ENCODE data around the gene LMAN1L. TPM values are rescaled to one million over a fixed set of nuclear protein-coding genes. Genes with fewer than 3 reads are reported as not detected.

Gene LMAN1L
- total RNA-seq, 1 experiment from 2014 or later = 0.23 TPM

- peaks cover 15% of the 10 kb centered on the region for H3K36me3 Mint-ChIP-seq (ENCODE audit: insufficient read depth, unreplicated experiment)
- no TSS peak for BruUV-seq (replicated peaks)
- no peak for TF ChIP-seq CTCF (IDR thresholded peaks at IDR 0.05; ENCODE audit: unreplicated experiment)
- ChIA-PET CTCF (interaction anchor here (0.7 to 1.7 kb wide), 8 partner anchors 8 to 166 kb away, joined by 3 to 6 read pairs (median 4); no protein-coding TSS in a partner anchor), POLR2A (interaction anchor here (0.8 to 1.8 kb wide), 6 partner anchors 8 to 27 kb away, joined by 3 to 5 read pairs (median 4); partner anchors contain the start of gene CSK)
- peaks cover 31% of the 10 kb centered on the region for H3K4me1 Mint-ChIP-seq (ENCODE audit: insufficient read depth, unreplicated experiment)
- peak; percentile 88 for DNase-seq (ENCODE audit: unreplicated experiment)
- H3K4me3 Mint-ChIP-seq (ENCODE audit: unreplicated experiment) = peak overlapping the region; percentile 28
- no peaks in the 10 kb centered on the region for H3K9me3 Mint-ChIP-seq (ENCODE audit: unreplicated experiment)
- intact Hi-C loops (cut with micrococcal nuclease) = no loop called here
- peak overlapping the region; percentile 5 for H3K27ac Mint-ChIP-seq (ENCODE audit: low read depth, unreplicated experiment)
- H3K27me3 Mint-ChIP-seq (ENCODE audit: insufficient read depth, unreplicated experiment) = no peaks in the 10 kb centered on the region
Observed at GRCh38 chr15:74808078-74808839, 4.4 kb upstream of the LMAN1L start.

GRCh38 chr15:74808840-74809229 lies 3.8 kb upstream of the LMAN1L start:
- CTCF ChIA-PET = interaction anchor here (0.7 to 1.7 kb wide), 6 partner anchors 9 to 38 kb away, joined by 3 to 6 read pairs (median 4); no protein-coding TSS in a partner anchor
- peaks cover 13% of the 10 kb centered on the region for H3K36me3 Mint-ChIP-seq (ENCODE audit: insufficient read depth, unreplicated experiment)
- H3K27ac Mint-ChIP-seq (ENCODE audit: low read depth, unreplicated experiment) = peak overlapping the region; percentile 55
- POLR2A ChIA-PET = interaction anchor here (1.4 to 1.8 kb wide), 3 partner anchors 10 to 27 kb away, joined by 3 to 5 read pairs (median 5); partner anchors contain the start of gene CSK
- peak overlapping the region; percentile 28 for H3K4me3 Mint-ChIP-seq (ENCODE audit: unreplicated experiment)
- TF ChIP-seq CTCF (IDR thresholded peaks at IDR 0.05; ENCODE audit: unreplicated experiment) = no peak
- peaks cover 36% of the 10 kb centered on the region for H3K4me1 Mint-ChIP-seq (ENCODE audit: insufficient read depth, unreplicated experiment)
- no peak for DNase-seq (ENCODE audit: unreplicated experiment)
- H3K9me3 Mint-ChIP-seq (ENCODE audit: unreplicated experiment) = no peaks in the 10 kb centered on the region
- intact Hi-C loops (cut with micrococcal nuclease) = no loop called here
- no TSS peak for BruUV-seq (replicated peaks)
- H3K27me3 Mint-ChIP-seq (ENCODE audit: insufficient read depth, unreplicated experiment) = no peaks in the 10 kb centered on the region

- ChIA-PET POLR2A (interaction anchor here (1.4 kb wide), 1 partner anchor 10 kb away, joined by 3 read pairs; no protein-coding TSS in a partner anchor), CTCF (interaction anchor here (0.7 to 1.3 kb wide), 4 partner anchors 8 to 26 kb away, joined by 3 to 6 read pairs (median 4); no protein-coding TSS in a partner anchor)
- TF ChIP-seq CTCF (IDR thresholded peaks at IDR 0.05; ENCODE audit: unreplicated experiment) = no peak
- Mint-ChIP-seq H3K27me3 (ENCODE audit: insufficient read depth, unreplicated experiment) (no peaks in the 10 kb centered on the region), H3K36me3 (ENCODE audit: insufficient read depth, unreplicated experiment) (peaks cover 9% of the 10 kb centered on the region), H3K4me3 (ENCODE audit: unreplicated experiment) (no peak overlapping the region), H3K4me1 (ENCODE audit: insufficient read depth, unreplicated experiment) (peaks cover 36% of the 10 kb centered on the region), H3K9me3 (ENCODE audit: unreplicated experiment) (no peaks in the 10 kb centered on the region), H3K27ac (ENCODE audit: low read depth, unreplicated experiment) (peak overlapping the region; percentile 55)
- intact Hi-C loops (cut with micrococcal nuclease) = no loop called here
- no peak for DNase-seq (ENCODE audit: unreplicated experiment)
- BruUV-seq (replicated peaks) = no TSS peak
Observed at GRCh38 chr15:74809242-74809641, 3.4 kb upstream of the LMAN1L start.

- ChIA-PET POLR2A (interaction anchor here (0.7 to 1.4 kb wide), 2 partner anchors 9 to 107 kb away, joined by 3 to 4 read pairs; no protein-coding TSS in a partner anchor), CTCF (interaction anchor here (1.1 to 1.3 kb wide), 3 partner anchors 19 to 140 kb away, joined by 3 to 6 read pairs (median 4); no protein-coding TSS in a partner anchor)
- no peaks in the 10 kb centered on the region for H3K27me3 Mint-ChIP-seq (ENCODE audit: insufficient read depth, unreplicated experiment)
- H3K4me1 Mint-ChIP-seq (ENCODE audit: insufficient read depth, unreplicated experiment) = peaks cover 36% of the 10 kb centered on the region
- H3K36me3 Mint-ChIP-seq (ENCODE audit: insufficient read depth, unreplicated experiment) = peaks cover 2% of the 10 kb centered on the region
- no TSS peak for BruUV-seq (replicated peaks)
- intact Hi-C loops (cut with micrococcal nuclease) = no loop called here
- no peaks in the 10 kb centered on the region for H3K9me3 Mint-ChIP-seq (ENCODE audit: unreplicated experiment)
- no peak overlapping the region for H3K4me3 Mint-ChIP-seq (ENCODE audit: unreplicated experiment)
- DNase-seq (ENCODE audit: unreplicated experiment) = no peak
- TF ChIP-seq CTCF (IDR thresholded peaks at IDR 0.05; ENCODE audit: unreplicated experiment) = no peak
- no peak overlapping the region for H3K27ac Mint-ChIP-seq (ENCODE audit: low read depth, unreplicated experiment)
Observed at GRCh38 chr15:74809956-74810355, 2.7 kb upstream of the LMAN1L start.

Measured in MCF 10A (cell line).